ENCODE data around the gene GGCX. TPM values are rescaled to one million over a fixed set of nuclear protein-coding genes. Genes with fewer than 3 reads are reported as not detected.

GGCX gene
- total and polyA plus RNA-seq, 2 of the 4 experiments (the other 2 are of a cell fraction): 35.0 to 39.4 TPM

- in situ Hi-C loops (cut with MboI; ENCODE audit: low sequenced_read_pairs) (no loop called here), dilution Hi-C loops (cut with HindIII; ENCODE audit: low sequenced_read_pairs, unreplicated experiment) (no loop called here)
- 100% methylated on average over 1 of the region's 4 CpGs; no CpG with 5 or more reads in 1 of the 2 experiments for WGBS, 2 experiments (ENCODE audit: extremely low coverage in 2 of 2, insufficient read length in 1 of 2)
Observed at GRCh38 chr2:85566265-85566664, 5.0 kb upstream of the GGCX start.

More at GRCh38 chr2:85566265-85566664, 5.0 kb upstream of the GGCX start:
- no peak overlapping the region for H2BK20ac ChIP-seq (ENCODE audit: low read depth, low read length)
- H4K8ac ChIP-seq (ENCODE audit: low read depth in 2 of 2, low read length in 2 of 2): no peak overlapping the region
- no peak for TF ChIP-seq RAD21 (IDR thresholded peaks at IDR 0.05; ENCODE audit: low read length)
- no peak for TF ChIP-seq CEBPB (IDR thresholded peaks at IDR 0.05; ENCODE audit: low read depth, low read length)
- TF ChIP-seq, protein P1, sequence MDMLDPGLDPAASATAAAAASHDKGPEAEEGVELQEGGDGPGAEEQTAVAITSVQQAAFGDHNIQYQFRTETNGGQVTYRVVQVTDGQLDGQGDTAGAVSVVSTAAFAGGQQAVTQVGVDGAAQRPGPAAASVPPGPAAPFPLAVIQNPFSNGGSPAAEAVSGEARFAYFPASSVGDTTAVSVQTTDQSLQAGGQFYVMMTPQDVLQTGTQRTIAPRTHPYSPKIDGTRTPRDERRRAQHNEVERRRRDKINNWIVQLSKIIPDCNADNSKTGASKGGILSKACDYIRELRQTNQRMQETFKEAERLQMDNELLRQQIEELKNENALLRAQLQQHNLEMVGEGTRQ (IDR thresholded peaks at IDR 0.05; ENCODE audit: low read depth, low read length): no peak
- no peak for TF ChIP-seq NFE2L2 (IDR thresholded peaks at IDR 0.05; ENCODE audit: low read depth, low read length)
- TF ChIP-seq, protein P2, sequence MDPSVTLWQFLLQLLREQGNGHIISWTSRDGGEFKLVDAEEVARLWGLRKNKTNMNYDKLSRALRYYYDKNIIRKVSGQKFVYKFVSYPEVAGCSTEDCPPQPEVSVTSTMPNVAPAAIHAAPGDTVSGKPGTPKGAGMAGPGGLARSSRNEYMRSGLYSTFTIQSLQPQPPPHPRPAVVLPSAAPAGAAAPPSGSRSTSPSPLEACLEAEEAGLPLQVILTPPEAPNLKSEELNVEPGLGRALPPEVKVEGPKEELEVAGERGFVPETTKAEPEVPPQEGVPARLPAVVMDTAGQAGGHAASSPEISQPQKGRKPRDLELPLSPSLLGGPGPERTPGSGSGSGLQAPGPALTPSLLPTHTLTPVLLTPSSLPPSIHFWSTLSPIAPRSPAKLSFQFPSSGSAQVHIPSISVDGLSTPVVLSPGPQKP (IDR thresholded peaks at IDR 0.05; ENCODE audit: borderline replicate concordance, low read depth, low read length): no peak
- no peak for TF ChIP-seq FOS (IDR thresholded peaks at IDR 0.05; ENCODE audit: low read depth, low read length)
- TF ChIP-seq MXI1 (IDR thresholded peaks at IDR 0.05; ENCODE audit: borderline replicate concordance, low read depth, low read length): no peak
- no peak for TF ChIP-seq MAZ (IDR thresholded peaks at IDR 0.05; ENCODE audit: borderline replicate concordance, low read depth, low read length)
- no peak for TF ChIP-seq BHLHE40 (IDR thresholded peaks at IDR 0.05; ENCODE audit: low read depth, low read length)
- TF ChIP-seq, protein P3, sequence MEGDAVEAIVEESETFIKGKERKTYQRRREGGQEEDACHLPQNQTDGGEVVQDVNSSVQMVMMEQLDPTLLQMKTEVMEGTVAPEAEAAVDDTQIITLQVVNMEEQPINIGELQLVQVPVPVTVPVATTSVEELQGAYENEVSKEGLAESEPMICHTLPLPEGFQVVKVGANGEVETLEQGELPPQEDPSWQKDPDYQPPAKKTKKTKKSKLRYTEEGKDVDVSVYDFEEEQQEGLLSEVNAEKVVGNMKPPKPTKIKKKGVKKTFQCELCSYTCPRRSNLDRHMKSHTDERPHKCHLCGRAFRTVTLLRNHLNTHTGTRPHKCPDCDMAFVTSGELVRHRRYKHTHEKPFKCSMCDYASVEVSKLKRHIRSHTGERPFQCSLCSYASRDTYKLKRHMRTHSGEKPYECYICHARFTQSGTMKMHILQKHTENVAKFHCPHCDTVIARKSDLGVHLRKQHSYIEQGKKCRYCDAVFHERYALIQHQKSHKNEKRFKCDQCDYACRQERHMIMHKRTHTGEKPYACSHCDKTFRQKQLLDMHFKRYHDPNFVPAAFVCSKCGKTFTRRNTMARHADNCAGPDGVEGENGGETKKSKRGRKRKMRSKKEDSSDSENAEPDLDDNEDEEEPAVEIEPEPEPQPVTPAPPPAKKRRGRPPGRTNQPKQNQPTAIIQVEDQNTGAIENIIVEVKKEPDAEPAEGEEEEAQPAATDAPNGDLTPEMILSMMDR (conservative IDR thresholded peaks at IDR 0.05; ENCODE audit: low read depth, low read length): no peak
- no peak for TF ChIP-seq CHD1 (IDR thresholded peaks at IDR 0.05; ENCODE audit: low read depth, low read length)
- no peak for TF ChIP-seq MAFK (IDR thresholded peaks at IDR 0.05; ENCODE audit: low read depth, low read length)
- no peak for TF ChIP-seq SMC3 (IDR thresholded peaks at IDR 0.05; ENCODE audit: low read depth, low read length)
- no peak for TF ChIP-seq POLR2A (IDR thresholded peaks at IDR 0.05; ENCODE audit: low read depth, low read length)
- no peaks in the 10 kb centered on the region for H3K9me3 ChIP-seq (ENCODE audit: control insufficient read depth, insufficient read depth, low read length)
- H3K23ac ChIP-seq (ENCODE audit: low read depth, low read length): no peak overlapping the region
- H2AK9ac ChIP-seq (replicated peaks; ENCODE audit: low read depth, low read length, poor library complexity): no peak overlapping the region
- H3K4me1 ChIP-seq (ENCODE audit: control insufficient read depth, insufficient read depth, low read length): no peaks in the 10 kb centered on the region
- peaks cover 7% of the 10 kb centered on the region for H3K27me3 ChIP-seq (ENCODE audit: control insufficient read depth, insufficient read depth, low read length)
- ChIA-PET CTCF (no interaction called here), POLR2A (ENCODE audit: unreplicated experiment) (no interaction called here)
- DNase-seq (no peak), ATAC-seq (ENCODE audit: low read depth) (no peak)
- H3K14ac ChIP-seq (replicated peaks; ENCODE audit: low read depth, low read length): no peak overlapping the region
- no peaks in the 10 kb centered on the region for H3K36me3 ChIP-seq (ENCODE audit: control insufficient read depth, insufficient read depth, low read length)
- no peak overlapping the region for H3K4me2 ChIP-seq (ENCODE audit: low read depth, low read length)
- H2BK120ac ChIP-seq (ENCODE audit: low read depth, low read length): no peak overlapping the region
- H3K18ac ChIP-seq (ENCODE audit: low read depth, low read length): no peak overlapping the region
- no peaks in the 10 kb centered on the region for H3K9me1 ChIP-seq (ENCODE audit: insufficient read depth, low read length)
- H2BK5ac ChIP-seq (ENCODE audit: low read depth, low read length, poor library complexity, severe bottlenecking): no peak overlapping the region
- H4K5ac ChIP-seq (ENCODE audit: low read depth, low read length): no peak overlapping the region
- no peak overlapping the region for H3K4me3 ChIP-seq (ENCODE audit: insufficient read depth, low read depth, low read length)
- H4K91ac ChIP-seq (ENCODE audit: insufficient read depth, low read depth, low read length): no peak overlapping the region
- no peak overlapping the region for H2BK15ac ChIP-seq (ENCODE audit: low read depth, low read length)
- no peak overlapping the region for H3K9ac ChIP-seq (ENCODE audit: low read depth, low read length)
- H2AK5ac ChIP-seq (ENCODE audit: low read depth, low read length): no peak overlapping the region
- no peak overlapping the region for H2AFZ ChIP-seq (replicated peaks; ENCODE audit: low read length, poor library complexity)
- intact Hi-C loops (cut with micrococcal nuclease): no loop called here
- no peak overlapping the region for H3K4ac ChIP-seq (ENCODE audit: low read depth, low read length)
- no TSS peak for BruUV-seq (replicated peaks)
- no peak overlapping the region for H3K27ac ChIP-seq (ENCODE audit: insufficient read depth, low read length)
- H3K79me1 ChIP-seq (ENCODE audit: low read depth in 1 of 2, low read length in 2 of 2): peaks cover 0 to 5% of the 10 kb centered on the region in 2 experiments; a peak in 1 of 4 replicates
- no peak overlapping the region for H3K56ac ChIP-seq (ENCODE audit: extremely low read depth, insufficient read depth, low read length)
- no peaks in the 10 kb centered on the region for H4K20me1 ChIP-seq (ENCODE audit: insufficient read depth, low read length)

Data from IMR-90 (cell line).